Prostate gland (tissue), 2 donors: Measurements from ENCODE around the gene ANKRD40CL. TPM values are rescaled to one million over a fixed set of nuclear protein-coding genes. Genes with fewer than 3 reads are reported as not detected.

ENCODE experiments used
- DNase-seq: peaks from one replicate; pipeline ENCODE4 v3.0.0-alpha.2; 2019; ENCODE audit warnings: low spot score
- H3K27ac ChIP-seq, 2 donors: fragments of 200-600 bp; sonication (generic); 2 replicates each; pipeline ENCODE4 v1.5.1; 2017 to 2019
- H3K27me3 ChIP-seq: fragments of 200-600 bp; sonication (generic); replicated peaks from 2 replicates; pipeline ENCODE4 v1.5.1; 2019; ENCODE audit not compliant: insufficient read depth
- H3K36me3 ChIP-seq, 2 donors: fragments of 200-600 bp; sonication (generic); 1 replicate in 1 of 2; 2 replicates in 1 of 2; pipeline versions ENCODE4 v1.5.1 to v1.8.1; 2017 to 2019
- H3K4me1 ChIP-seq: fragments of 200-600 bp; sonication (generic); replicated peaks from 2 replicates; pipeline ENCODE4 v1.5.1; 2019
- H3K4me3 ChIP-seq, 2 donors: fragments of 200-600 bp; sonication (generic); 2 replicates each; pipeline ENCODE4 v1.5.1; 2017 to 2019
- H3K9me3 ChIP-seq: fragments of 200-600 bp; sonication (generic); 2 replicates; pipeline ENCODE4 v1.5.1; 2017
- CTCF ChIP-seq, 4 experiments: fragments of 200-600 bp in 2 of 4; fragments of 450-650 bp in 2 of 4; sonication (generic) in 2 of 4; IDR thresholded peaks; 1 replicate in 3 of 4; 2 replicates in 1 of 4; pipeline ENCODE4 v1.5.1; 2016 to 2019; ENCODE audit warnings: antibody characterized with exemption in 4 of 4, mild to moderate bottlenecking in 2 of 4, moderate library complexity in 2 of 4
- POLR2A ChIP-seq: fragments of 450-650 bp; IDR thresholded peaks from one replicate; pipeline ENCODE4 v1.6.1; 2016; ENCODE audit warnings: antibody characterized with exemption, mild to moderate bottlenecking
- POLR2AphosphoS5 ChIP-seq: sonication (generic); formaldehyde crosslinking; IDR thresholded peaks from one replicate; pipeline ENCODE4 v1.6.1; 2017; ENCODE audit warnings: antibody characterized with exemption
- WGBS: methylation state at CpG from one replicate; pipeline ENCODE4 v1.1.5; 2018; 5-methylcytosine and 5-hydroxymethylcytosine counted together
- intact Hi-C: fragments of 100-400 bp; cut with DNase I; formaldehyde crosslinking; loops from one replicate; pipeline ENCODE4 v1.14.2; 2022
- total RNA-seq, 2 donors: library from RNA; depleted of rRNA; stranded (reverse); fragments of >200 nt; gene quantifications; one replicate each; pipeline ENCODE4 v1.1.0, GENCODE V29; 2016

ANKRD40CL gene
- total RNA-seq, 2 donors from 2014 or later = not detected

GRCh38 chr17:50792132-50792531 lies 24.8 kb upstream of the ANKRD40CL start:
- no peak overlapping the region for H3K27ac ChIP-seq
- H3K9me3 ChIP-seq = no peaks in the 10 kb centered on the region
- TF ChIP-seq CTCF (IDR thresholded peaks at IDR 0.05) = no peak
- TF ChIP-seq POLR2A = no peak
- TF ChIP-seq POLR2AphosphoS5 = no peak
- no peak overlapping the region for H3K4me3 ChIP-seq
- no peaks in the 10 kb centered on the region for H3K36me3 ChIP-seq
- H3K27me3 ChIP-seq = no peaks in the 10 kb centered on the region
- intact Hi-C loops = no loop called here
- WGBS = 79% methylated on average over 7 of the region's 7 CpGs
- no peak for DNase-seq
- no peaks in the 10 kb centered on the region for H3K4me1 ChIP-seq

GRCh38 chr17:50790618-50791017 lies 23.3 kb upstream of the ANKRD40CL start:
- WGBS = 75% methylated on average over 6 of the region's 6 CpGs
- no peaks in the 10 kb centered on the region for H3K9me3 ChIP-seq
- intact Hi-C loops = no loop called here
- H3K27me3 ChIP-seq = no peaks in the 10 kb centered on the region
- DNase-seq = no peak
- H3K4me1 ChIP-seq = no peaks in the 10 kb centered on the region
- H3K27ac ChIP-seq = no peak overlapping the region
- H3K36me3 ChIP-seq = no peaks in the 10 kb centered on the region
- no peak for TF ChIP-seq CTCF (IDR thresholded peaks at IDR 0.05)
- TF ChIP-seq POLR2AphosphoS5 = no peak
- no peak for TF ChIP-seq POLR2A
- no peak overlapping the region for H3K4me3 ChIP-seq

GRCh38 chr17:50787106-50787505 lies 19.8 kb upstream of the ANKRD40CL start:
- no peaks in the 10 kb centered on the region for H3K4me1 ChIP-seq
- no peaks in the 10 kb centered on the region for H3K36me3 ChIP-seq
- 56% methylated on average over 7 of the region's 7 CpGs for WGBS
- peak; percentile 27 for DNase-seq
- H3K4me3 ChIP-seq = no peak overlapping the region
- intact Hi-C loops = loop anchor here (10.0 kb wide), 2 partner anchors 168 to 242 kb away; partner anchors contain the start of gene SPATA20
- H3K27me3 ChIP-seq = no peaks in the 10 kb centered on the region
- no peak overlapping the region for H3K27ac ChIP-seq
- TF ChIP-seq POLR2A = no peak
- no peak for TF ChIP-seq CTCF (IDR thresholded peaks at IDR 0.05)
- no peak for TF ChIP-seq POLR2AphosphoS5
- no peaks in the 10 kb centered on the region for H3K9me3 ChIP-seq

GRCh38 chr17:50785946-50786570 lies 18.7 kb upstream of the ANKRD40CL start:
- peak; percentile 46 for DNase-seq
- no peaks in the 10 kb centered on the region for H3K36me3 ChIP-seq
- TF ChIP-seq CTCF (IDR thresholded peaks at IDR 0.05) (no peak), POLR2AphosphoS5 (peak; percentile 68)
- intact Hi-C loops = loop anchor here (10.0 kb wide), 2 partner anchors 169 to 241 kb away; partner anchors contain the start of gene SPATA20
- 28% methylated on average over 9 of the region's 9 CpGs for WGBS
- no peaks in the 10 kb centered on the region for H3K9me3 ChIP-seq
- H3K27me3 ChIP-seq = no peaks in the 10 kb centered on the region
- H3K4me1 ChIP-seq = no peaks in the 10 kb centered on the region
- H3K27ac ChIP-seq = peak overlapping the region; percentile 50 to 68
- no peak overlapping the region for H3K4me3 ChIP-seq

GRCh38 chr17:50785126-50785525 lies 17.8 kb upstream of the ANKRD40CL start:
- 54% methylated on average over 4 of the region's 4 CpGs for WGBS
- no peak for TF ChIP-seq POLR2AphosphoS5
- no peak for TF ChIP-seq CTCF (IDR thresholded peaks at IDR 0.05)
- TF ChIP-seq POLR2A = no peak
- no peaks in the 10 kb centered on the region for H3K27me3 ChIP-seq
- no peak for DNase-seq
- no peaks in the 10 kb centered on the region for H3K36me3 ChIP-seq
- no peaks in the 10 kb centered on the region for H3K4me1 ChIP-seq
- no peaks in the 10 kb centered on the region for H3K9me3 ChIP-seq
- no peak overlapping the region for H3K4me3 ChIP-seq
- peak overlapping the region in 1 of 2 donors; percentile 68 for H3K27ac ChIP-seq
- intact Hi-C loops = loop anchor here (10.0 kb wide), 2 partner anchors 170 to 240 kb away; partner anchors contain the start of gene SPATA20
